ENCODE measurements around the gene PACS1.

Gene PACS1

GRCh38 chr11:66288671-66289547 lies 218.8 kb downstream of the PACS1 start, which contains the start of gene YIF1A:
Gene YIF1A, minus strand, starts transcription at chr11:66289143. Its CDS starts 158 bp downstream, at chr11:66288985.
- peak; percentile 99 for DNase-seq (ENCODE audit: low read depth in 2 of 2)

- no peak for DNase-seq (ENCODE audit: low read depth in 2 of 2)
Measured at GRCh38 chr11:66289548-66290329, 219.7 kb downstream of the PACS1 start.

GRCh38 chr11:66290330-66290621 lies 220.2 kb downstream of the PACS1 start:
- DNase-seq (ENCODE audit: low read depth in 2 of 2) = no peak

- DNase-seq (ENCODE audit: low read depth in 2 of 2) = no peak
Measured at GRCh38 chr11:66291303-66291705, 221.2 kb downstream of the PACS1 start.

- no peak for DNase-seq (ENCODE audit: low read depth in 2 of 2)
Measured at GRCh38 chr11:66291706-66292542, 221.9 kb downstream of the PACS1 start, which contains the start of gene TMEM151A. Gene TMEM151A, plus strand, starts transcription at chr11:66291894. Its CDS starts 120 bp downstream, at chr11:66292014.

- DNase-seq (ENCODE audit: low read depth in 2 of 2) = no peak
Measured at GRCh38 chr11:66292543-66293332, 222.7 kb downstream of the PACS1 start.

- no peak for DNase-seq (ENCODE audit: low read depth in 2 of 2)
Measured at GRCh38 chr11:66293352-66293751, 223.3 kb downstream of the PACS1 start.

GRCh38 chr11:66293777-66294625 lies 223.9 kb downstream of the PACS1 start:
- no peak for DNase-seq (ENCODE audit: low read depth in 2 of 2)

Measured in fibroblast of skin of left biceps (primary cell).